GM12878 (cell line): Measurements from ENCODE around the gene HOOK2. TPM values are rescaled to one million over a fixed set of nuclear protein-coding genes. Genes with fewer than 3 reads are reported as not detected.
A peak's percentile ranks its signal among the peaks of the same experiment; 100 is the strongest.

Experiments used
- ATAC-seq: fragments of 200-7000 bp; cut with Tn5 transposase; 3 replicates; pipeline ENCODE4 v1.9.1; 2020; ENCODE audit warnings: mild to moderate bottlenecking, moderate library complexity
- BruUV-seq: library from RNA; stranded (reverse); fragments of 400-500 nt; replicated peaks from 2 replicates; lab custom pipeline; 2021; lab: Mats Ljungman, UMichigan
- CTCF ChIA-PET: fragments of 300-600 bp; sonication (Branson Sonifier 250); formaldehyde crosslinking; extraction: SDS; loops from one replicate; lab custom pipeline; 2021; ENCODE audit warnings: inconsistent platforms; lab: Yijun Ruan, JAX
- POLR2A ChIA-PET: fragments of 350-600 bp; formaldehyde crosslinking; extraction: SDS; loops from one replicate; lab custom pipeline; 2021; ENCODE audit warnings: inconsistent platforms; lab: Charles Lee
- RAD21 ChIA-PET: fragments of 300-600 bp; sonication (Branson Sonifier 250); formaldehyde crosslinking; loops from one replicate; lab custom pipeline; 2023; ENCODE audit warnings: antibody characterized with exemption; ENCODE audit not compliant: unreplicated experiment; lab: Charles Lee
- SMC1A ChIA-PET: fragments of 300-600 bp; sonication (Branson Sonifier 250); formaldehyde crosslinking; loops from one replicate; lab custom pipeline; 2023; ENCODE audit not compliant: unreplicated experiment, uncharacterized antibody; lab: Charles Lee
- DNase-seq: peaks from one replicate; pipeline ENCODE4 v3.0.0-alpha.2; 2011; ENCODE audit warnings: low read depth, low spot score
- FAIRE-seq: peaks from 3 replicates; lab custom pipeline; 2011; peaks lifted over from hg19 to GRCh38; lab: Jason Lieb, UNC
- H2AFZ ChIP-seq: 2 replicates; pipeline ENCODE4 v1.6.0; 2011; ENCODE audit warnings: low read depth, low read length, control low read depth; ENCODE audit not compliant: control insufficient read depth
- H3K27ac ChIP-seq: 2 replicates; pipeline ENCODE4 v1.5.1; 2011; ENCODE audit warnings: control low read depth; ENCODE audit not compliant: control insufficient read depth, insufficient read depth
- H3K27me3 ChIP-seq, 2 experiments: replicated peaks in 1 of 2; 2 replicates each; pipeline versions ENCODE4 v1.6.0 to v1.6.1; 2011; ENCODE audit warnings: low read length in 1 of 2; ENCODE audit not compliant: control insufficient read depth in 2 of 2, insufficient read depth in 2 of 2
- H3K36me3 ChIP-seq, 2 experiments: 2 replicates each; pipeline ENCODE4 v1.5.1; 2011; ENCODE audit warnings: low read length in 1 of 2; ENCODE audit not compliant: control insufficient read depth in 2 of 2, insufficient read depth in 2 of 2
- H3K4me1 ChIP-seq: 2 replicates; pipeline ENCODE4 v1.6.1; 2011; ENCODE audit warnings: mild to moderate bottlenecking, low read length, moderate library complexity, mixed read lengths; ENCODE audit not compliant: control insufficient read depth, insufficient read depth
- H3K4me2 ChIP-seq: 2 replicates; pipeline ENCODE4 v1.6.0; 2011; ENCODE audit warnings: control low read depth; ENCODE audit not compliant: control insufficient read depth, insufficient read depth
- H3K4me3 ChIP-seq: fragments of 200-600 bp; sonication (generic); 2 replicates; pipeline ENCODE4 v1.5.1; 2016
- H3K79me2 ChIP-seq: 2 replicates; pipeline ENCODE4 v1.6.0; 2011; ENCODE audit warnings: low read length; ENCODE audit not compliant: control insufficient read depth, insufficient read depth
- H3K9ac ChIP-seq: 2 replicates; pipeline ENCODE4 v1.8.0; 2011; ENCODE audit warnings: low read length, control low read depth, mixed read lengths; ENCODE audit not compliant: control insufficient read depth, insufficient read depth
- H3K9me3 ChIP-seq: replicated peaks from 3 replicates; pipeline ENCODE4 v1.5.1; 2011; ENCODE audit warnings: mild to moderate bottlenecking, low read length; ENCODE audit not compliant: control insufficient read depth, insufficient read depth
- H4K20me1 ChIP-seq: 2 replicates; pipeline ENCODE4 v1.6.0; 2011; ENCODE audit not compliant: control insufficient read depth, insufficient read depth
- ASH2L ChIP-seq: fragments of 300-600, 200-600 bp; sonication (generic); IDR thresholded peaks from 2 replicates; pipeline ENCODE4 v1.6.1; 2017; ENCODE audit warnings: low read depth, mild to moderate bottlenecking, borderline replicate concordance
- CREM ChIP-seq: IDR thresholded peaks from 2 replicates; pipeline ENCODE4 v1.6.1; 2014; ENCODE audit warnings: antibody characterized with exemption, low read depth
- EGR1 ChIP-seq, 2 experiments: IDR thresholded peaks; 1 replicate in 1 of 2; 2 replicates in 1 of 2; pipeline ENCODE4 v1.6.1; 2011 to 2012; ENCODE audit warnings: low read depth in 2 of 2, low read length in 2 of 2, borderline replicate concordance in 1 of 2, mild to moderate bottlenecking in 1 of 2, moderate library complexity in 1 of 2
- IKZF2 ChIP-seq, 2 experiments: fragments of 450-650 bp; IDR thresholded peaks; 2 replicates each; pipeline ENCODE4 v1.6.1; 2017; ENCODE audit warnings: mild to moderate bottlenecking in 2 of 2, moderate library complexity in 2 of 2
- KLF5 ChIP-seq: fragments of 450-650 bp; IDR thresholded peaks from 2 replicates; pipeline ENCODE4 v1.6.1; 2014; ENCODE audit warnings: mild to moderate bottlenecking; ENCODE audit not compliant: partially characterized antibody
- MEF2B ChIP-seq: fragments of 450-650 bp; IDR thresholded peaks from 2 replicates; pipeline ENCODE4 v1.6.1; 2018; ENCODE audit warnings: mild to moderate bottlenecking, moderate library complexity; ENCODE audit not compliant: partially characterized antibody, poor library complexity, severe bottlenecking
- NFYB ChIP-seq: IDR thresholded peaks from 2 replicates; pipeline ENCODE4 v1.6.1; 2011; ENCODE audit warnings: low read depth, mild to moderate bottlenecking, low read length, improper control_type of control experiment, moderate library complexity; ENCODE audit not compliant: insufficient read depth
- PAX8 ChIP-seq: fragments of 450-650 bp; IDR thresholded peaks from 2 replicates; pipeline ENCODE4 v1.6.1; 2017; ENCODE audit warnings: mild to moderate bottlenecking, moderate library complexity
- POLR2AphosphoS2 ChIP-seq: IDR thresholded peaks from 2 replicates; pipeline ENCODE4 v1.6.1; 2011; ENCODE audit warnings: low read depth, mild to moderate bottlenecking, low read length, improper control_type of control experiment, moderate library complexity
- RAD21 ChIP-seq: IDR thresholded peaks from 2 replicates; pipeline ENCODE4 v1.6.1; 2011; ENCODE audit warnings: mild to moderate bottlenecking, low read depth, low read length, moderate library complexity; ENCODE audit not compliant: insufficient read depth
- SMAD1 ChIP-seq: fragments of 450-650 bp; IDR thresholded peaks from 2 replicates; pipeline ENCODE4 v1.6.1; 2018; ENCODE audit warnings: mild to moderate bottlenecking, low read depth; ENCODE audit not compliant: partially characterized antibody
- SMC3 ChIP-seq: IDR thresholded peaks from 2 replicates; pipeline ENCODE4 v1.6.1; 2011; ENCODE audit warnings: low read length, improper control_type of control experiment, borderline replicate concordance
- SREBF2 ChIP-seq: IDR thresholded peaks from 2 replicates; pipeline ENCODE4 v1.6.1; 2012; ENCODE audit warnings: mild to moderate bottlenecking, low read length
- SRF ChIP-seq, 2 experiments: IDR thresholded peaks; 2 replicates each; pipeline ENCODE4 v1.6.1; 2011; ENCODE audit warnings: low read depth in 2 of 2, low read length in 2 of 2, mild to moderate bottlenecking in 1 of 2, moderate library complexity in 1 of 2
- STAT1 ChIP-seq: fragments of 450-650 bp; conservative IDR thresholded peaks from 2 replicates; pipeline ENCODE4 v1.6.1; 2014; ENCODE audit warnings: antibody characterized with exemption, mild to moderate bottlenecking
- TBL1XR1 ChIP-seq: IDR thresholded peaks from 2 replicates; pipeline ENCODE4 v1.6.1; 2012; ENCODE audit warnings: low read depth, low read length, improper control_type of control experiment
- WRNIP1 ChIP-seq: IDR thresholded peaks from 2 replicates; pipeline ENCODE4 v1.6.1; 2011; ENCODE audit warnings: low read depth, low read length, improper control_type of control experiment, borderline replicate concordance
- ZNF207 ChIP-seq: fragments of 450-650 bp; IDR thresholded peaks from 2 replicates; pipeline ENCODE4 v1.6.1; 2014; ENCODE audit warnings: antibody characterized with exemption, mild to moderate bottlenecking, borderline replicate concordance
- ZZZ3 ChIP-seq: IDR thresholded peaks from 2 replicates; pipeline ENCODE4 v1.6.1; 2011; ENCODE audit warnings: low read depth; ENCODE audit not compliant: control insufficient read depth, insufficient read length
- WGBS: methylation state at CpG from one replicate; pipeline ENCODE4 v1.1.6; 2016; ENCODE audit warnings: low lambda C conversion rate; ENCODE audit not compliant: insufficient replicate concordance, insufficient coverage; ENCODE audit errors: missing lambda C conversion rate; 5-methylcytosine and 5-hydroxymethylcytosine counted together
- in situ Hi-C: fragments of 300-500 bp; cut with MboI; formaldehyde crosslinking; loops from 9 replicates; pipeline ENCODE4 v1.14.3; 2018; ENCODE audit warnings: mixed read lengths
- intact Hi-C: fragments of 100-400 bp; cut with micrococcal nuclease; formaldehyde crosslinking; loops from one replicate; pipeline ENCODE4 v1.14.2; 2022; ENCODE audit not compliant: unreplicated experiment
- polyA plus RNA-seq, 11 experiments: library from polyadenylated mRNA; depleted of rRNA in 4 of 11; unstranded in 6 of 11; stranded (reverse) in 5 of 11; fragments of >200 nt; fragmentation: Nextera tagmentation in 4 of 11; fragmentation: Illumina TruSeq in 1 of 11; extraction: Ambion mirVana in 4 of 11; extraction: Trizol in 1 of 11; gene quantifications; 1 replicate in 1 of 11; 2 replicates in 10 of 11; pipeline versions ENCODE4 v1.2.1 to v1.2.3, GENCODE V29; 2011 to 2016; ENCODE audit warnings: inconsistent platforms in 2 of 11, missing spikeins in 2 of 11, low read depth in 1 of 11
- total RNA-seq, 4 experiments: library from RNA; depleted of rRNA in 3 of 4; stranded (reverse); fragments of >200 nt in 3 of 4; fragmentation: Illumina TruSeq in 1 of 4; extraction: Trizol in 1 of 4; gene quantifications; 2 replicates each; pipeline versions ENCODE4 v1.2.1 to v1.2.3, GENCODE V29; 2013 to 2021
- TF ChIP-seq, protein P1 (sequence below): fragments of 150-350 bp; IDR thresholded peaks from 2 replicates; pipeline ENCODE4 v1.6.1; 2014; ENCODE audit warnings: mild to moderate bottlenecking, low read depth, low read length

HOOK2 gene
- total and polyA plus RNA-seq, 10 of the 15 experiments (the other 5 are each of a cell fraction or from before 2014, with no cell fraction given): 1.5 to 9.6 (median 6.2) TPM

DNA sequence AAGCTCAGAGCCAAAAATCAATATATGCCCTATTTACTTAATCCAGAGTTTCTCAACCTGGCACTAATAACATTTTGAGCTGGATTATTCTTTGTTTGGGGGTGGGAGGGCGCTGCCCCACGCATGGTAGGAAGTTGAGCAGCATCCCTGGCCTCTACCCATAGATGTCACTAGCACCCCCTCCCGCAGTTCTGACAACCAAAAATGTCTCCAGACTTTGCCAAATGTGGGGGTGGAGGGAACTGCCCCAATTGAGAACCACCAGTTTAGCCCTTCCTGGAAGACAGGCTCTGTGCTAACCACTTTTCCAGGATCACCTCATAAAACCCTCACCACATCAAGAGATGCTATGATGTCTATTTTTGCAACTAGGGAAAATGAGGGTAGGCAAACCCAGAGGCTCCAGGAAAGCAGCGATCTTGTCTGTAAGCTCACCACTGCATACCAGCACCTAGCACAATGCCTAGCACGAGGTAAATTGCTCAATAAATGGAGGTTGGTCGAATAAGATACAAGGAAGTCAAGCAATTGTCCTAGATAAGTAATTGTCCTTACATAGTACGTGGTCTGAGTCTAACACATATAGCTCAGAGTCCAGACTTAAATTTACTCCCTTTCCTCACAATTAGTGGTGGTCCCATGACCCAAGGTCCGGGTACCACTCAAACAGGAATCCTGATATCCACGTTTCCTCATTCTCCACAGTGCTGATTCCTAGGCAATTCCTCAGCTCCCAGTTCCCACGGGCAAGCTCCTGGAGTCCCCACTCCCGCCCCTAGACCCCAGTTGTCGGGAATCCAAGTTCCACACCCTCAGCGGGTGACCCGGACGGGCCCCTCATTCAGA is 41.8 kb downstream of the HOOK2 start:
- Histone ChIP-seq H3K79me2 (peaks cover 49% of the 10 kb centered on the region), H3K27me3 (no peaks in the 10 kb centered on the region), H2AFZ (0 out of 2 replicates have a peak overlapping the region, but pooled peaks have one; percentile 8), H3K36me3 (peaks cover 20 to 22% of the 10 kb centered on the region in 2 experiments; a peak in 3 of 4 replicates), H3K4me3 (peak overlapping the region; percentile 93), H3K4me1 (peaks cover 32% of the 10 kb centered on the region), H3K9me3 (no peaks in the 10 kb centered on the region; the same call in 2 of the 3 replicates), H3K9ac (peak overlapping the region; percentile 89), H4K20me1 (peaks cover 11% of the 10 kb centered on the region), H3K4me2 (peak overlapping the region; percentile 100), H3K27ac (peak overlapping the region; percentile 95)
- TSS peak; percentile 60 for BruUV-seq
- peak; percentile 44 for FAIRE-seq
- ATAC-seq: peak; percentile 39
- in situ Hi-C loops (no loop called here), intact Hi-C loops (no loop called here)
- ChIA-PET SMC1A (interaction anchor here (1.0 to 2.8 kb wide), 5 partner anchors 10 to 67 kb away, joined by 3 to 28 read pairs (median 3); partner anchors contain the start of gene TNPO2), CTCF (interaction anchor here (0.7 to 4.0 kb wide), 14 partner anchors 8 to 165 kb away, joined by 3 to 30 read pairs (median 6); partner anchors contain the start of genes DHPS, RNASEH2A and TNPO2), RAD21 (interaction anchor here (0.7 to 4.1 kb wide), 6 partner anchors 11 to 63 kb away, joined by 3 to 31 read pairs (median 4); partner anchors contain the start of genes JUNB and TNPO2), POLR2A (interaction anchor here (0.5 to 2.4 kb wide), 12 partner anchors 11 to 1317 kb away, joined by 3 to 58 read pairs (median 4); partner anchors contain the start of genes DNASE2, FBXW9 and TNPO2)
- DNase-seq: no peak
- WGBS: 1% methylated on average over 15 of the region's 15 CpGs
- TF ChIP-seq ZNF207 (no peak), SREBF2 (no peak), RAD21 (no peak), PAX8 (no peak), ZZZ3 (no peak), EGR1 (IDR thresholded peaks at IDR 0.05; ENCODE audit: borderline replicate concordance in 1 of 2, low read depth in 2 of 2, low read length in 2 of 2) (peak in 1 of 2 experiments; percentile 80; a peak in 2 of 3 replicates), CREM (no peak), KLF5 (no peak), SMC3 (no peak; the same call in 1 of the 2 replicates), TBL1XR1 (no peak), ASH2L (no peak), WRNIP1 (0 out of 2 replicates have a peak, but pooled peaks have one; percentile 77), IKZF2 (IDR thresholded peaks at IDR 0.05) (no peak), SMAD1 (no peak), STAT1 (no peak), NFYB (no peak), SRF (IDR thresholded peaks at IDR 0.05; ENCODE audit: low read depth in 2 of 2, low read length in 2 of 2) (no peak), POLR2AphosphoS2 (no peak), MEF2B (no peak)
- TF ChIP-seq, protein P1, sequence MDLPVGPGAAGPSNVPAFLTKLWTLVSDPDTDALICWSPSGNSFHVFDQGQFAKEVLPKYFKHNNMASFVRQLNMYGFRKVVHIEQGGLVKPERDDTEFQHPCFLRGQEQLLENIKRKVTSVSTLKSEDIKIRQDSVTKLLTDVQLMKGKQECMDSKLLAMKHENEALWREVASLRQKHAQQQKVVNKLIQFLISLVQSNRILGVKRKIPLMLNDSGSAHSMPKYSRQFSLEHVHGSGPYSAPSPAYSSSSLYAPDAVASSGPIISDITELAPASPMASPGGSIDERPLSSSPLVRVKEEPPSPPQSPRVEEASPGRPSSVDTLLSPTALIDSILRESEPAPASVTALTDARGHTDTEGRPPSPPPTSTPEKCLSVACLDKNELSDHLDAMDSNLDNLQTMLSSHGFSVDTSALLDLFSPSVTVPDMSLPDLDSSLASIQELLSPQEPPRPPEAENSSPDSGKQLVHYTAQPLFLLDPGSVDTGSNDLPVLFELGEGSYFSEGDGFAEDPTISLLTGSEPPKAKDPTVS: no peak
